CD4-positive, alpha-beta T cell (primary cell): ENCODE results near the gene OR56B4. TPM values are rescaled to one million over a fixed set of nuclear protein-coding genes. Genes with fewer than 3 reads are reported as not detected.
"Not testable (repeated sequence)": the region's sequence is repeated elsewhere in the genome, so short reads cannot be mapped to it uniquely, and the experiment has no call there.

Experiments
- ATAC-seq: fragments of 200-7000 bp; cut with Tn5 transposase; one replicate; pipeline ENCODE4 v1.10.0; 2022; ENCODE audit warnings: mild to moderate bottlenecking; ENCODE audit not compliant: poor library complexity
- CTCF ChIA-PET: fragments of 350-600 bp; sonication (Branson Sonifier 250); formaldehyde crosslinking; loops from one replicate; lab custom pipeline; 2021; ENCODE audit warnings: antibody characterized with exemption, inconsistent platforms; lab: Charles Lee
- POLR2A ChIA-PET: fragments of 350-600 bp; sonication (Branson Sonifier 250); formaldehyde crosslinking; loops from one replicate; lab custom pipeline; 2021; ENCODE audit warnings: antibody characterized with exemption, inconsistent platforms; lab: Charles Lee
- DNase-seq, 14 experiments: peaks; one replicate each; pipeline ENCODE4 v3.0.0-alpha.2; 2013 to 2020; ENCODE audit warnings: mixed read lengths in 2 of 14
- H3K27ac ChIP-seq, 2 donors: one replicate each; pipeline versions ENCODE4 v1.5.1 to v1.7.0; 2013; ENCODE audit warnings: low read length in 2 of 2, low read depth in 1 of 2, mild to moderate bottlenecking in 1 of 2
- H3K27me3 ChIP-seq, 2 experiments: 1 replicate in 1 of 2; 2 replicates in 1 of 2; pipeline versions ENCODE4 v1.6.1 to v1.7.0; 2013; ENCODE audit warnings: low read length in 2 of 2, control low read depth in 1 of 2, mild to moderate bottlenecking in 1 of 2, moderate library complexity in 1 of 2; ENCODE audit not compliant: insufficient read depth in 2 of 2, control insufficient read depth in 1 of 2
- H3K36me3 ChIP-seq: one replicate; pipeline ENCODE4 v1.6.1; 2013; ENCODE audit warnings: low read length, control low read depth; ENCODE audit not compliant: insufficient read depth
- H3K4me1 ChIP-seq: one replicate; pipeline ENCODE4 v1.6.1; 2013; ENCODE audit warnings: low read length, control low read depth; ENCODE audit not compliant: insufficient read depth
- H3K4me3 ChIP-seq: one replicate; pipeline ENCODE4 v1.5.1; 2013; ENCODE audit warnings: mild to moderate bottlenecking, low read length, moderate library complexity
- H3K9me3 ChIP-seq, 2 experiments: 1 replicate in 1 of 2; 2 replicates in 1 of 2; pipeline versions ENCODE4 v1.6.1 to v1.7.0; 2013; ENCODE audit warnings: low read length in 2 of 2, mild to moderate bottlenecking in 2 of 2, control low read depth in 1 of 2, moderate library complexity in 1 of 2; ENCODE audit not compliant: control insufficient read depth in 1 of 2, insufficient read depth in 1 of 2
- H3K27ac Mint-ChIP-seq: one replicate; pipeline ENCODE4 v1.8.0; 2020; ENCODE audit warnings: mixed read lengths
- H3K27me3 Mint-ChIP-seq: one replicate; pipeline ENCODE4 v1.8.0; 2021; ENCODE audit warnings: mixed read lengths
- H3K36me3 Mint-ChIP-seq: one replicate; pipeline ENCODE4 v1.8.0; 2021; ENCODE audit warnings: low read depth, mixed read lengths
- H3K4me1 Mint-ChIP-seq: one replicate; pipeline ENCODE4 v1.8.0; 2021; ENCODE audit warnings: low read depth, mixed read lengths
- H3K4me3 Mint-ChIP-seq: one replicate; pipeline ENCODE4 v1.8.0; 2020; ENCODE audit warnings: mild to moderate bottlenecking, mixed read lengths
- H3K9me3 Mint-ChIP-seq: one replicate; pipeline ENCODE4 v1.8.0; 2020; ENCODE audit warnings: mixed read lengths
- CTCF ChIP-seq: fragments of 200-600 bp; IDR thresholded peaks from one replicate; pipeline ENCODE4 v1.8.0; 2022; ENCODE audit warnings: antibody characterized with exemption, mild to moderate bottlenecking
- intact Hi-C, 2 experiments: fragments of 100-400 bp; cut with DNase I in 1 of 2; cut with micrococcal nuclease in 1 of 2; formaldehyde crosslinking; loops; one replicate each; pipeline versions ENCODE4 v1.15.1 to v1.9.0; 2023 to 2025; cut with DNase I, micrococcal nuclease
- total RNA-seq, 174 experiments: library from RNA in 2 of 174; stranded (reverse) in 2 of 174; gene quantifications; one replicate each; pipeline ENCODE4 v1.2.3 and lab custom pipeline; 2021 to 2026

Gene OR56B4
- total RNA-seq, 2 experiments from 2014 or later, result not detected

GRCh38 chr11:6132431-6132830 is 24.9 kb downstream of the OR56B4 start:
- Mint-ChIP-seq H3K27me3 (peaks cover 8% of the 10 kb centered on the region), H3K4me1 (no peaks in the 10 kb centered on the region), H3K36me3 (no peaks in the 10 kb centered on the region), H3K27ac (no peak overlapping the region), H3K9me3 (no peaks in the 10 kb centered on the region), H3K4me3 (no peak overlapping the region)
- Histone ChIP-seq H3K9me3 (no peaks in the 10 kb centered on the region), H3K36me3 (no peaks in the 10 kb centered on the region), H3K4me3 (no peak overlapping the region), H3K4me1 (no peaks in the 10 kb centered on the region), H3K27ac (no peak overlapping the region), H3K27me3 (peaks cover 0 to 3% of the 10 kb centered on the region in 2 experiments)
- DNase-seq, result no peak
- CTCF ChIA-PET, result no interaction called here
- no peak for ATAC-seq
- intact Hi-C loops, result no loop called here
- POLR2A ChIA-PET, result no interaction called here
- no peak for TF ChIP-seq CTCF

GRCh38 chr11:6135936-6136335 is 28.5 kb downstream of the OR56B4 start:
- H3K27me3 Mint-ChIP-seq, result peaks cover 13% of the 10 kb centered on the region
- H3K27ac ChIP-seq, POLR2A ChIA-PET: not testable (repeated sequence)

GRCh38 chr11:6142936-6143335 is 35.5 kb downstream of the OR56B4 start:
- Histone ChIP-seq H3K27ac (no peak overlapping the region), H3K9me3 (no peaks in the 10 kb centered on the region), H3K4me1 (no peaks in the 10 kb centered on the region), H3K4me3 (no peak overlapping the region), H3K36me3 (no peaks in the 10 kb centered on the region), H3K27me3 (peaks cover 8% of the 10 kb centered on the region in 2 experiments)
- ChIA-PET POLR2A (no interaction called here), CTCF (no interaction called here)
- H3K9me3 Mint-ChIP-seq, result no peaks in the 10 kb centered on the region
- H3K27me3 Mint-ChIP-seq, result peaks cover 26% of the 10 kb centered on the region
- H3K4me1 Mint-ChIP-seq, result no peaks in the 10 kb centered on the region
- DNase-seq (no peak), ATAC-seq (no peak)
- no peak for TF ChIP-seq CTCF
- no peaks in the 10 kb centered on the region for H3K36me3 Mint-ChIP-seq
- no peak overlapping the region for H3K4me3 Mint-ChIP-seq
- intact Hi-C loops, result no loop called here
- H3K27ac Mint-ChIP-seq, result no peak overlapping the region

More at GRCh38 chr11:6135936-6136335, 28.5 kb downstream of the OR56B4 start:
- H3K36me3 ChIP-seq, H3K4me3 Mint-ChIP-seq, H3K36me3 Mint-ChIP-seq, DNase-seq, H3K27ac Mint-ChIP-seq, ATAC-seq, H3K4me1 ChIP-seq, intact Hi-C loops, H3K9me3 ChIP-seq, H3K4me3 ChIP-seq, H3K9me3 Mint-ChIP-seq, H3K27me3 ChIP-seq, H3K4me1 Mint-ChIP-seq, CTCF ChIA-PET: not testable (repeated sequence)

GRCh38 chr11:6143737-6144136 is 36.3 kb downstream of the OR56B4 start:
- H3K27me3 ChIP-seq, DNase-seq, H3K27ac Mint-ChIP-seq, H3K36me3 ChIP-seq, H3K9me3 ChIP-seq, H3K27ac ChIP-seq, H3K4me3 Mint-ChIP-seq, ATAC-seq, H3K9me3 Mint-ChIP-seq, intact Hi-C loops, H3K4me1 ChIP-seq, H3K36me3 Mint-ChIP-seq, POLR2A ChIA-PET, H3K4me3 ChIP-seq, CTCF ChIA-PET, H3K4me1 Mint-ChIP-seq: not testable (repeated sequence)
- peaks cover 26% of the 10 kb centered on the region for H3K27me3 Mint-ChIP-seq
